Measurements from ENCODE around the gene TIGD1.

DNA sequence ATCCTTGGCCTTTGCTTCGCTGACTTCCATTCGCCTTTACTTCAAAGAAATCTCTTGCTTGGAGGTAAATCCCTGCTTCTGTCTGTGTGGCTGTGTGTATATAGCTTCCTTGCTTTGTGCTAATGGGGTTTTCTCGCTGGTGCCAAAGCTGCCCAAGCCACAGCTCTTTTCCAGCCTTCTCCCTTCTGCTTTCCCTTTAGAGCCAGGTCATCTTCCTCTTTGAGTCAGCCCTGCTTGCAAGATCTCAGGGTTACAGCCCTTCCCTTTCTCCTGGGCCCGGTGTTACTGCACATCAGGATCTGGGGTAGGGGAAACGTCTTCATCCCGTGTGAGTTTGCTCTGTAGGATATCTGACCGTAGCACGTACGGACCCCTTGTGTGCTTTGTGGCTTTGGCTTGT, 19.2 kb upstream of the TIGD1 start:
- TF ChIP-seq, protein P1, sequence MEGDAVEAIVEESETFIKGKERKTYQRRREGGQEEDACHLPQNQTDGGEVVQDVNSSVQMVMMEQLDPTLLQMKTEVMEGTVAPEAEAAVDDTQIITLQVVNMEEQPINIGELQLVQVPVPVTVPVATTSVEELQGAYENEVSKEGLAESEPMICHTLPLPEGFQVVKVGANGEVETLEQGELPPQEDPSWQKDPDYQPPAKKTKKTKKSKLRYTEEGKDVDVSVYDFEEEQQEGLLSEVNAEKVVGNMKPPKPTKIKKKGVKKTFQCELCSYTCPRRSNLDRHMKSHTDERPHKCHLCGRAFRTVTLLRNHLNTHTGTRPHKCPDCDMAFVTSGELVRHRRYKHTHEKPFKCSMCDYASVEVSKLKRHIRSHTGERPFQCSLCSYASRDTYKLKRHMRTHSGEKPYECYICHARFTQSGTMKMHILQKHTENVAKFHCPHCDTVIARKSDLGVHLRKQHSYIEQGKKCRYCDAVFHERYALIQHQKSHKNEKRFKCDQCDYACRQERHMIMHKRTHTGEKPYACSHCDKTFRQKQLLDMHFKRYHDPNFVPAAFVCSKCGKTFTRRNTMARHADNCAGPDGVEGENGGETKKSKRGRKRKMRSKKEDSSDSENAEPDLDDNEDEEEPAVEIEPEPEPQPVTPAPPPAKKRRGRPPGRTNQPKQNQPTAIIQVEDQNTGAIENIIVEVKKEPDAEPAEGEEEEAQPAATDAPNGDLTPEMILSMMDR (IDR thresholded peaks at IDR 0.05) = no peak
- TF ChIP-seq, protein P2, sequence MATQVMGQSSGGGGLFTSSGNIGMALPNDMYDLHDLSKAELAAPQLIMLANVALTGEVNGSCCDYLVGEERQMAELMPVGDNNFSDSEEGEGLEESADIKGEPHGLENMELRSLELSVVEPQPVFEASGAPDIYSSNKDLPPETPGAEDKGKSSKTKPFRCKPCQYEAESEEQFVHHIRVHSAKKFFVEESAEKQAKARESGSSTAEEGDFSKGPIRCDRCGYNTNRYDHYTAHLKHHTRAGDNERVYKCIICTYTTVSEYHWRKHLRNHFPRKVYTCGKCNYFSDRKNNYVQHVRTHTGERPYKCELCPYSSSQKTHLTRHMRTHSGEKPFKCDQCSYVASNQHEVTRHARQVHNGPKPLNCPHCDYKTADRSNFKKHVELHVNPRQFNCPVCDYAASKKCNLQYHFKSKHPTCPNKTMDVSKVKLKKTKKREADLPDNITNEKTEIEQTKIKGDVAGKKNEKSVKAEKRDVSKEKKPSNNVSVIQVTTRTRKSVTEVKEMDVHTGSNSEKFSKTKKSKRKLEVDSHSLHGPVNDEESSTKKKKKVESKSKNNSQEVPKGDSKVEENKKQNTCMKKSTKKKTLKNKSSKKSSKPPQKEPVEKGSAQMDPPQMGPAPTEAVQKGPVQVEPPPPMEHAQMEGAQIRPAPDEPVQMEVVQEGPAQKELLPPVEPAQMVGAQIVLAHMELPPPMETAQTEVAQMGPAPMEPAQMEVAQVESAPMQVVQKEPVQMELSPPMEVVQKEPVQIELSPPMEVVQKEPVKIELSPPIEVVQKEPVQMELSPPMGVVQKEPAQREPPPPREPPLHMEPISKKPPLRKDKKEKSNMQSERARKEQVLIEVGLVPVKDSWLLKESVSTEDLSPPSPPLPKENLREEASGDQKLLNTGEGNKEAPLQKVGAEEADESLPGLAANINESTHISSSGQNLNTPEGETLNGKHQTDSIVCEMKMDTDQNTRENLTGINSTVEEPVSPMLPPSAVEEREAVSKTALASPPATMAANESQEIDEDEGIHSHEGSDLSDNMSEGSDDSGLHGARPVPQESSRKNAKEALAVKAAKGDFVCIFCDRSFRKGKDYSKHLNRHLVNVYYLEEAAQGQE (IDR thresholded peaks at IDR 0.05; ENCODE audit: insufficient read depth in 1 of 2, low read depth in 2 of 2, low read length in 1 of 2) = no peak
- no peak for TF ChIP-seq POLR2AphosphoS5 (IDR thresholded peaks at IDR 0.05; ENCODE audit: low read depth, low read length)
- no peak for TF ChIP-seq TCF7L2 (IDR thresholded peaks at IDR 0.05; ENCODE audit: low read depth, low read length)
